ENCODE measurements around the gene C6orf47. TPM values are rescaled to one million over a fixed set of nuclear protein-coding genes. Genes with fewer than 3 reads are reported as not detected.

C6orf47 gene
- total and polyA plus RNA-seq, 2 donors from 2014 or later = 25.5 to 26.5 TPM

GRCh38 chr6:31622684-31623091 lies 37.9 kb downstream of the C6orf47 start:
- peak overlapping the region in 1 of 3 donors; percentile 85 for H3K4me3 ChIP-seq (ENCODE audit: low read length in 3 of 3)

GRCh38 chr6:31621991-31622390 lies 38.6 kb downstream of the C6orf47 start:
- Histone ChIP-seq H3K27me3 (ENCODE audit: control insufficient read depth, insufficient read depth, low read length) (no peaks in the 10 kb centered on the region), H3K27ac (ENCODE audit: low read depth in 2 of 2, low read length in 2 of 2) (peak overlapping the region in 1 of 2 donors; percentile 7), H3K9ac (ENCODE audit: low read length in 3 of 3) (peak overlapping the region; percentile 52 to 97 (median 85)), H3K36me3 (ENCODE audit: control insufficient read depth in 2 of 3, insufficient read depth in 3 of 3, low read length in 3 of 3) (peaks cover 19 to 36% (median 29%) of the 10 kb centered on the region in 3 donors), H3K4me3 (ENCODE audit: low read length in 3 of 3) (peak overlapping the region; percentile 62 to 87 (median 85)), H3K4me1 (ENCODE audit: control insufficient read depth in 2 of 3, insufficient read depth in 2 of 3, low read depth in 1 of 3, low read length in 3 of 3) (peaks cover 0 to 13% (median 4%) of the 10 kb centered on the region in 3 donors), H3K9me3 (ENCODE audit: control insufficient read depth in 2 of 3, insufficient read depth in 1 of 3, low read length in 3 of 3) (no peaks in the 10 kb centered on the region)
- no peak for FAIRE-seq
- TF ChIP-seq CTCF (IDR thresholded peaks at IDR 0.05; ENCODE audit: borderline replicate concordance, extremely low read depth, insufficient read depth) = no peak
- peak in 2 of 5 donors; percentile 52 to 66 for DNase-seq
- intact Hi-C loops (cut with DNase I) = no loop called here

More at GRCh38 chr6:31622684-31623091, 37.9 kb downstream of the C6orf47 start:
- Histone ChIP-seq H3K9ac (ENCODE audit: low read length in 3 of 3) (peak overlapping the region in 1 of 3 donors; percentile 97), H3K36me3 (ENCODE audit: control insufficient read depth in 2 of 3, insufficient read depth in 3 of 3, low read length in 3 of 3) (peaks cover 22 to 42% (median 36%) of the 10 kb centered on the region in 3 donors), H3K9me3 (ENCODE audit: control insufficient read depth in 2 of 3, insufficient read depth in 1 of 3, low read length in 3 of 3) (no peaks in the 10 kb centered on the region), H3K27ac (ENCODE audit: low read depth in 2 of 2, low read length in 2 of 2) (no peak overlapping the region), H3K4me1 (ENCODE audit: control insufficient read depth in 2 of 3, insufficient read depth in 2 of 3, low read depth in 1 of 3, low read length in 3 of 3) (peaks cover 0 to 13% (median 4%) of the 10 kb centered on the region in 3 donors), H3K27me3 (ENCODE audit: control insufficient read depth, insufficient read depth, low read length) (no peaks in the 10 kb centered on the region)
- FAIRE-seq (no peak), DNase-seq (no peak)
- TF ChIP-seq CTCF (IDR thresholded peaks at IDR 0.05; ENCODE audit: borderline replicate concordance, extremely low read depth, insufficient read depth) = no peak
- intact Hi-C loops (cut with DNase I) = no loop called here

GRCh38 chr6:31621320-31621939 lies 39.1 kb downstream of the C6orf47 start:
- Histone ChIP-seq H3K27me3 (ENCODE audit: control insufficient read depth, insufficient read depth, low read length) (no peaks in the 10 kb centered on the region), H3K9me3 (ENCODE audit: control insufficient read depth in 2 of 3, insufficient read depth in 1 of 3, low read length in 3 of 3) (no peaks in the 10 kb centered on the region), H3K27ac (ENCODE audit: low read depth in 2 of 2, low read length in 2 of 2) (peak overlapping the region; percentile 93 to 96), H3K4me3 (ENCODE audit: low read length in 3 of 3) (peak overlapping the region; percentile 62 to 87 (median 85)), H3K36me3 (ENCODE audit: control insufficient read depth in 2 of 3, insufficient read depth in 3 of 3, low read length in 3 of 3) (peaks cover 18 to 30% (median 26%) of the 10 kb centered on the region in 3 donors), H3K4me1 (ENCODE audit: control insufficient read depth in 2 of 3, insufficient read depth in 2 of 3, low read depth in 1 of 3, low read length in 3 of 3) (peaks cover 0 to 13% (median 4%) of the 10 kb centered on the region in 3 donors), H3K9ac (ENCODE audit: low read length in 3 of 3) (peak overlapping the region; percentile 52 to 97 (median 85))
- FAIRE-seq (no peak), DNase-seq (peak in 2 of 5 donors; percentile 34 to 38)
- intact Hi-C loops (cut with DNase I) = no loop called here
- TF ChIP-seq CTCF (IDR thresholded peaks at IDR 0.05; ENCODE audit: borderline replicate concordance, extremely low read depth, insufficient read depth) = no peak

All from kidney (tissue), 14 donors.